SK-N-MC (cell line): ENCODE measurements around the gene HNRNPM.

ENCODE experiments used
- DNase-seq: peaks from one replicate; pipeline ENCODE4 v3.0.0-alpha.2; 2011; ENCODE audit warnings: low read depth, low spot score
- H3K27ac ChIP-seq: fragments of 200-600 bp; sonication (generic); 2 replicates; pipeline ENCODE4 v1.5.1; 2016; ENCODE audit warnings: mixed run types
- H3K36me3 ChIP-seq: fragments of 200-600 bp; sonication (generic); 2 replicates; pipeline ENCODE4 v1.6.1; 2017; ENCODE audit warnings: antibody characterized with exemption, low read length, mixed read lengths; ENCODE audit not compliant: insufficient read depth
- H3K4me3 ChIP-seq: fragments of 200-600 bp; sonication (generic); 2 replicates; pipeline ENCODE4 v1.5.1; 2016
- H3K9ac ChIP-seq: fragments of 200-600 bp; sonication (generic); 2 replicates; pipeline ENCODE4 v1.8.0; 2017; ENCODE audit warnings: mixed run types, mixed read lengths; ENCODE audit not compliant: insufficient read length
- H3K9me3 ChIP-seq: fragments of 200-600 bp; sonication (generic); 2 replicates; pipeline ENCODE4 v1.6.1; 2017; ENCODE audit warnings: low read depth, mild to moderate bottlenecking, antibody characterized with exemption, low read length, moderate library complexity, mixed read lengths
- EZH2 ChIP-seq: fragments of 200-600 bp; sonication (generic); IDR thresholded peaks from one replicate; pipeline ENCODE4 v1.6.1; 2017; ENCODE audit warnings: antibody characterized with exemption
- FOXP2 ChIP-seq: optimal IDR thresholded peaks from 2 replicates; pipeline ENCODE3; 2011; ENCODE audit warnings: mild to moderate bottlenecking, moderate library complexity; ENCODE audit not compliant: insufficient read depth; ENCODE audit errors: extremely low read length, control extremely low read depth
- POLR2AphosphoS5 ChIP-seq: IDR thresholded peaks from 2 replicates; pipeline ENCODE4 v1.6.1; 2012; ENCODE audit warnings: mild to moderate bottlenecking, low read depth, low read length, borderline replicate concordance

Gene HNRNPM

GRCh38 chr19:8444677-8445487 lies at the start of gene HNRNPM:
Gene HNRNPM (plus strand): TSS chr19:8444975. CDS start chr19:8444999, 24 bp downstream.
- TF ChIP-seq FOXP2 (no peak), EZH2 (no peak), POLR2AphosphoS5 (peak; percentile 95)
- H3K36me3 ChIP-seq: peaks cover 31% of the 10 kb centered on the region
- H3K4me3 ChIP-seq: peak within 1 kb of the TSS; percentile 80
- H3K27ac ChIP-seq: peak within 1 kb of the TSS; percentile 96
- H3K9me3 ChIP-seq: no peaks in the 10 kb centered on the region
- peak within 1 kb of the TSS; percentile 100 for H3K9ac ChIP-seq
- DNase-seq: peak; percentile 72

- H3K9me3 ChIP-seq: no peaks in the 10 kb centered on the region
- H3K9ac ChIP-seq: no peak overlapping the region
- H3K36me3 ChIP-seq: no peaks in the 10 kb centered on the region
- no peak overlapping the region for H3K4me3 ChIP-seq
- no peak for DNase-seq
- H3K27ac ChIP-seq: no peak overlapping the region
- TF ChIP-seq FOXP2: no peak
- TF ChIP-seq POLR2AphosphoS5: no peak
- no peak for TF ChIP-seq EZH2
Measured at GRCh38 chr19:8395621-8396082, 49.1 kb upstream of the HNRNPM start.

GRCh38 chr19:8396185-8396562 lies 48.6 kb upstream of the HNRNPM start:
- Histone ChIP-seq H3K4me3 (no peak overlapping the region), H3K9me3 (no peaks in the 10 kb centered on the region), H3K27ac (no peak overlapping the region), H3K9ac (no peak overlapping the region), H3K36me3 (no peaks in the 10 kb centered on the region)
- no peak for DNase-seq
- TF ChIP-seq EZH2 (no peak), POLR2AphosphoS5 (no peak), FOXP2 (no peak)

GRCh38 chr19:8396563-8397203 lies 48.1 kb upstream of the HNRNPM start:
- H3K27ac ChIP-seq: peak overlapping the region; percentile 44; the same call in 1 of the 2 replicates
- no peak for DNase-seq
- no peaks in the 10 kb centered on the region; the same call in 1 of the 2 replicates for H3K36me3 ChIP-seq
- peak overlapping the region; percentile 24 for H3K9ac ChIP-seq
- TF ChIP-seq POLR2AphosphoS5 (no peak), EZH2 (no peak), FOXP2 (no peak)
- H3K9me3 ChIP-seq: no peaks in the 10 kb centered on the region
- H3K4me3 ChIP-seq: no peak overlapping the region

- Histone ChIP-seq H3K36me3 (no peaks in the 10 kb centered on the region; the same call in 1 of the 2 replicates), H3K4me3 (no peak overlapping the region), H3K9me3 (no peaks in the 10 kb centered on the region), H3K9ac (peak overlapping the region; percentile 24), H3K27ac (peak overlapping the region; percentile 44; the same call in 1 of the 2 replicates)
- no peak for DNase-seq
- TF ChIP-seq POLR2AphosphoS5 (no peak), FOXP2 (no peak), EZH2 (no peak)
Measured at GRCh38 chr19:8397271-8397670, 47.5 kb upstream of the HNRNPM start.

GRCh38 chr19:8397746-8398310 lies 46.9 kb upstream of the HNRNPM start:
- Histone ChIP-seq H3K4me3 (no peak overlapping the region), H3K27ac (peak overlapping the region; percentile 44; the same call in 1 of the 2 replicates), H3K9me3 (no peaks in the 10 kb centered on the region), H3K9ac (no peak overlapping the region), H3K36me3 (no peaks in the 10 kb centered on the region; the same call in 1 of the 2 replicates)
- TF ChIP-seq EZH2 (no peak), POLR2AphosphoS5 (no peak), FOXP2 (no peak)
- no peak for DNase-seq

GRCh38 chr19:8398311-8398771 lies 46.4 kb upstream of the HNRNPM start:
- Histone ChIP-seq H3K27ac (no peak overlapping the region), H3K4me3 (no peak overlapping the region), H3K9ac (no peak overlapping the region), H3K9me3 (no peaks in the 10 kb centered on the region), H3K36me3 (no peaks in the 10 kb centered on the region; the same call in 1 of the 2 replicates)
- TF ChIP-seq FOXP2: no peak
- no peak for TF ChIP-seq EZH2
- TF ChIP-seq POLR2AphosphoS5: no peak
- DNase-seq: no peak

- no peak overlapping the region for H3K27ac ChIP-seq
- no peak for DNase-seq
- no peaks in the 10 kb centered on the region; the same call in 1 of the 2 replicates for H3K36me3 ChIP-seq
- no peak overlapping the region for H3K4me3 ChIP-seq
- no peak for TF ChIP-seq FOXP2
- TF ChIP-seq POLR2AphosphoS5: no peak
- no peak for TF ChIP-seq EZH2
- no peak overlapping the region for H3K9ac ChIP-seq
- no peaks in the 10 kb centered on the region for H3K9me3 ChIP-seq
Measured at GRCh38 chr19:8399681-8400188, 45.0 kb upstream of the HNRNPM start.
